Measurements from ENCODE around the gene CATSPERZ.
"Not testable (repeated sequence)": the region's sequence is repeated elsewhere in the genome, so short reads cannot be mapped to it uniquely, and the experiment has no call there.

CATSPERZ gene

GRCh38 chr11:64316672-64317324 lies 16.6 kb downstream of the CATSPERZ start:
- peak in 1 of 58 donors; percentile 67 for DNase-seq

- peak; percentile 77 to 98 (median 95) for DNase-seq
These were observed 17.3 kb downstream of the CATSPERZ start, which contains the start of gene TRMT112 for GRCh38 chr11:64317325-64317960. Gene TRMT112, minus strand, starts transcription at chr11:64317559. Its CDS starts 33 bp downstream, at chr11:64317526.

- peak; percentile 82 to 98 (median 95) for DNase-seq
These were observed 18.0 kb downstream of the CATSPERZ start, which contains the start of gene PRDX5 for GRCh38 chr11:64317961-64318765. Gene PRDX5, plus strand, starts transcription at chr11:64318121. Its CDS starts 95 bp downstream, at chr11:64318216.

- DNase-seq: no peak
These were observed 18.9 kb downstream of the CATSPERZ start for GRCh38 chr11:64318766-64319761.

- DNase-seq: no peak
These were observed 20.4 kb downstream of the CATSPERZ start for GRCh38 chr11:64320556-64320955.

GRCh38 chr11:64321026-64321425 lies 20.9 kb downstream of the CATSPERZ start:
- DNase-seq: no peak

GRCh38 chr11:64321533-64321932 lies 21.4 kb downstream of the CATSPERZ start:
- DNase-seq: no peak

- DNase-seq: no peak
These were observed 22.7 kb downstream of the CATSPERZ start for GRCh38 chr11:64322925-64323260.

GRCh38 chr11:64323373-64323772 lies 23.2 kb downstream of the CATSPERZ start:
- no peak for DNase-seq

- not testable (repeated sequence) for DNase-seq
These were observed 23.8 kb downstream of the CATSPERZ start for GRCh38 chr11:64323984-64324383.

- DNase-seq: no peak
These were observed 24.7 kb downstream of the CATSPERZ start for GRCh38 chr11:64324692-64325469.

GRCh38 chr11:64327375-64327774 lies 27.2 kb downstream of the CATSPERZ start:
- DNase-seq: no peak

GRCh38 chr11:64327993-64328392 lies 27.8 kb downstream of the CATSPERZ start:
- DNase-seq: no peak

- no peak for DNase-seq
These were observed 30.7 kb downstream of the CATSPERZ start for GRCh38 chr11:64330888-64331287.

GRCh38 chr11:64331569-64332371 lies 31.6 kb downstream of the CATSPERZ start:
- DNase-seq: peak in 6 of 58 donors; percentile 6 to 33 (median 23)

GRCh38 chr11:64333556-64333955 lies 33.4 kb downstream of the CATSPERZ start:
- DNase-seq: no peak

GRCh38 chr11:64334764-64335735 lies 34.9 kb downstream of the CATSPERZ start:
- no peak for DNase-seq

Measured in anterior cingulate cortex (tissue), 58 donors.